Glutamatergic neuron (in vitro differentiated cells): ENCODE data around the gene MRGPRD. TPM values are rescaled to one million over a fixed set of nuclear protein-coding genes. Genes with fewer than 3 reads are reported as not detected.
"Not testable (repeated sequence)": the region's sequence is repeated elsewhere in the genome, so short reads cannot be mapped to it uniquely, and the experiment has no call there.

Source experiments
- DNase-seq: peaks from one replicate; pipeline ENCODE4 v3.0.0; 2022
- H3K27ac Mint-ChIP-seq: one replicate; pipeline ENCODE4 v1.8.0; 2020; ENCODE audit warnings: mild to moderate bottlenecking, mixed read lengths, inconsistent platforms; ENCODE audit not compliant: unreplicated experiment
- H3K27me3 Mint-ChIP-seq: one replicate; pipeline ENCODE4 v1.8.0; 2020; ENCODE audit warnings: mild to moderate bottlenecking, moderate library complexity, mixed read lengths, inconsistent platforms; ENCODE audit not compliant: unreplicated experiment
- H3K36me3 Mint-ChIP-seq: one replicate; pipeline ENCODE4 v1.8.0; 2020; ENCODE audit warnings: mild to moderate bottlenecking, mixed read lengths, inconsistent platforms; ENCODE audit not compliant: unreplicated experiment
- H3K4me1 Mint-ChIP-seq: one replicate; pipeline ENCODE4 v1.8.0; 2020; ENCODE audit warnings: mild to moderate bottlenecking, low read depth, mixed read lengths, inconsistent platforms; ENCODE audit not compliant: unreplicated experiment
- H3K4me3 Mint-ChIP-seq: one replicate; pipeline ENCODE4 v1.8.0; 2020; ENCODE audit warnings: mild to moderate bottlenecking, mixed read lengths, inconsistent platforms; ENCODE audit not compliant: unreplicated experiment
- H3K9me3 Mint-ChIP-seq: one replicate; pipeline ENCODE4 v1.8.0; 2020; ENCODE audit warnings: mild to moderate bottlenecking, moderate library complexity, mixed read lengths, inconsistent platforms; ENCODE audit not compliant: unreplicated experiment
- CTCF ChIP-seq: fragments of 200-600 bp; sonication (generic); IDR thresholded peaks from one replicate; pipeline ENCODE4 v1.5.0; 2021; ENCODE audit not compliant: partially characterized antibody, unreplicated experiment
- total RNA-seq: library from RNA; stranded (reverse); fragmentation: NEBNext Ultra II Directional; extraction: Animal tissue kit (Norgen Biotek cat#: 25700); gene quantifications from one replicate; pipeline ENCODE4 v1.2.1, GENCODE V29; 2021; ENCODE audit not compliant: unreplicated experiment

MRGPRD gene
- total RNA-seq, 1 donor from 2014 or later: not detected

GRCh38 chr11:69000831-69001242 is 20.1 kb upstream of the MRGPRD start:
- H3K36me3 Mint-ChIP-seq: no peaks in the 10 kb centered on the region
- no peak for DNase-seq

GRCh38 chr11:69000391-69000790 is 19.6 kb upstream of the MRGPRD start:
- Mint-ChIP-seq H3K9me3 (peaks cover 5% of the 10 kb centered on the region), H3K36me3 (no peaks in the 10 kb centered on the region), H3K4me1 (peaks cover 15% of the 10 kb centered on the region), H3K4me3 (no peak overlapping the region), H3K27me3 (peaks cover 1% of the 10 kb centered on the region), H3K27ac (no peak overlapping the region)
- TF ChIP-seq CTCF: no peak
- no peak for DNase-seq

More at GRCh38 chr11:69000831-69001242, 20.1 kb upstream of the MRGPRD start:
- H3K27ac Mint-ChIP-seq: no peak overlapping the region
- H3K4me1 Mint-ChIP-seq: peaks cover 15% of the 10 kb centered on the region
- peak; percentile 61 for TF ChIP-seq CTCF
- H3K9me3 Mint-ChIP-seq: peaks cover 5% of the 10 kb centered on the region
- H3K27me3 Mint-ChIP-seq: peaks cover 1% of the 10 kb centered on the region
- no peak overlapping the region for H3K4me3 Mint-ChIP-seq

- H3K4me3 Mint-ChIP-seq, DNase-seq, H3K9me3 Mint-ChIP-seq, H3K27ac Mint-ChIP-seq, H3K36me3 Mint-ChIP-seq, H3K27me3 Mint-ChIP-seq: not testable (repeated sequence)
- peaks cover 15% of the 10 kb centered on the region for H3K4me1 Mint-ChIP-seq
Observed at GRCh38 chr11:68999748-69000355, 19.1 kb upstream of the MRGPRD start.

GRCh38 chr11:68999093-68999747 is 18.4 kb upstream of the MRGPRD start:
- Mint-ChIP-seq H3K36me3 (no peaks in the 10 kb centered on the region), H3K4me1 (peaks cover 15% of the 10 kb centered on the region), H3K27ac (peak overlapping the region; percentile 84), H3K9me3 (peaks cover 5% of the 10 kb centered on the region), H3K27me3 (peaks cover 1% of the 10 kb centered on the region), H3K4me3 (no peak overlapping the region)
- no peak for DNase-seq
- TF ChIP-seq CTCF: no peak

GRCh38 chr11:68998390-68998911 is 17.7 kb upstream of the MRGPRD start:
- no peak overlapping the region for H3K4me3 Mint-ChIP-seq
- no peak for TF ChIP-seq CTCF
- H3K4me1 Mint-ChIP-seq: peaks cover 15% of the 10 kb centered on the region
- H3K27me3 Mint-ChIP-seq: peaks cover 3% of the 10 kb centered on the region
- H3K36me3 Mint-ChIP-seq: no peaks in the 10 kb centered on the region
- H3K9me3 Mint-ChIP-seq: peaks cover 5% of the 10 kb centered on the region
- H3K27ac Mint-ChIP-seq: peak overlapping the region; percentile 79
- no peak for DNase-seq
